Thoracic aorta (tissue), 2 donors: ENCODE data around the gene PDE4D. TPM values are rescaled to one million over a fixed set of nuclear protein-coding genes. Genes with fewer than 3 reads are reported as not detected.

Source experiments
- ATAC-seq: fragments of 150-250 bp; one replicate; pipeline ENCODE4 v1.8.0; 2017; ENCODE audit warnings: low read depth; ENCODE audit not compliant: insufficient number of reproducible peaks, low FRiP score
- DNase-seq: peaks from one replicate; pipeline ENCODE4 v3.0.0-alpha.2; 2020; ENCODE audit warnings: low spot score
- H3K27ac ChIP-seq, 2 donors: fragments of 200-600 bp; sonication (generic); 1 replicate in 1 of 2; 2 replicates in 1 of 2; pipeline ENCODE4 v1.5.1; 2016; ENCODE audit warnings: mild to moderate bottlenecking in 2 of 2, moderate library complexity in 2 of 2
- H3K27me3 ChIP-seq: fragments of 200-600 bp; sonication (generic); replicated peaks from 2 replicates; pipeline ENCODE4 v1.6.0; 2016; ENCODE audit warnings: mild to moderate bottlenecking; ENCODE audit not compliant: insufficient read depth
- H3K36me3 ChIP-seq: fragments of 200-600 bp; sonication (generic); one replicate; pipeline ENCODE4 v1.5.1; 2016
- H3K4me1 ChIP-seq, 2 donors: fragments of 200-600 bp; sonication (generic); 1 replicate in 1 of 2; 2 replicates in 1 of 2; pipeline versions ENCODE4 v1.5.1 to v1.6.0; 2016; ENCODE audit warnings: low read depth in 2 of 2, mild to moderate bottlenecking in 1 of 2; ENCODE audit not compliant: control insufficient read depth in 1 of 2
- H3K4me3 ChIP-seq: fragments of 200-600 bp; sonication (generic); 2 replicates; pipeline ENCODE4 v1.5.1; 2016; ENCODE audit warnings: mild to moderate bottlenecking
- H3K9me3 ChIP-seq: fragments of 200-600 bp; sonication (generic); 2 replicates; pipeline ENCODE4 v1.5.1; 2016
- total RNA-seq, 2 donors: library from RNA; depleted of rRNA; stranded (reverse); fragments of >200 nt; gene quantifications; one replicate each; pipeline versions ENCODE4 v1.1.0 to v1.2.3, GENCODE V29; 2016
- TF ChIP-seq, protein P1 (sequence below): fragments of 200-600 bp; sonication (generic); IDR thresholded peaks from one replicate; pipeline ENCODE4 v1.5.1; 2019; ENCODE audit warnings: antibody characterized with exemption

The PDE4D gene
- total RNA-seq, 2 donors from 2014 or later: 34.0 to 85.8 TPM

DNA sequence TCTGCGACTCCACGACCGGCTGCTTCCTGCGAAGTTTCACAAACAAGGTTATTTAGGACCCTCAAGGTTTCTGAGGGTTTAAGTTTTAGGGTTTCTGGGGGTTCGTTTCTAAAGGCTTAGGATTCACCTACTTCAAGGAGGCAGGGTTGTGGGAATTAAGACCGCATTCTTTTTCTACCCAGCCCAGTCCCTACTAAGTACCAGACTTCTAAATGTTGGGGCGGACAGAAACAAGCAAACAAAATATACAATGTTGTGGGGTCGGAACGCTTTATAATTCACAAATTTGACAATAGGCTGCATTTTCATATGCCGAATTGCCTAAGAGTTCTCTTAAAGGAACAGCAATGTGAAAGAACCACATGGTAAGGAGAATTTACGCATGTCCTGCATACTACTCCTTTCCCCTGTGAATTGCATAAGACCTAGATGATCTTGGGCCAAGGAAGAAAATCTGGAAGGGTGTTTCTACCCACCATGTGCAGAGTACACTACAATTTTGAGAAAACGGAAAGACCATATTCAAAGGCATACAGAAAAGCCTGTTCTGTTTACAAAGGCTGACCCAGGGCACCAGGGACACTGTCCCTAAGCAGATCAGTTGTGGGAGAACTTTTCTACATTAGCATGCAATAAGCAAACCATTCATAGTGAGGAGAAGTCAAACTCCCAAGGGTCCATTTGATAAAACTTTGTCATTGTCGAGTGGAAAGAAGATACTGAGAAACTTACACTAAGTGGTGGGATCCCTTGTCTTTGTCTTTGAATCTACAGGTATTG, 853.3 kb downstream of the PDE4D start:
- Histone ChIP-seq H3K27me3 (no peaks in the 10 kb centered on the region), H3K4me3 (peak overlapping the region; percentile 74), H3K9me3 (no peaks in the 10 kb centered on the region), H3K36me3 (no peaks in the 10 kb centered on the region), H3K27ac (peak overlapping the region; percentile 38 to 41), H3K4me1 (peaks cover 10 to 33% of the 10 kb centered on the region in 2 donors)
- no peak for ATAC-seq
- TF ChIP-seq, protein P1, sequence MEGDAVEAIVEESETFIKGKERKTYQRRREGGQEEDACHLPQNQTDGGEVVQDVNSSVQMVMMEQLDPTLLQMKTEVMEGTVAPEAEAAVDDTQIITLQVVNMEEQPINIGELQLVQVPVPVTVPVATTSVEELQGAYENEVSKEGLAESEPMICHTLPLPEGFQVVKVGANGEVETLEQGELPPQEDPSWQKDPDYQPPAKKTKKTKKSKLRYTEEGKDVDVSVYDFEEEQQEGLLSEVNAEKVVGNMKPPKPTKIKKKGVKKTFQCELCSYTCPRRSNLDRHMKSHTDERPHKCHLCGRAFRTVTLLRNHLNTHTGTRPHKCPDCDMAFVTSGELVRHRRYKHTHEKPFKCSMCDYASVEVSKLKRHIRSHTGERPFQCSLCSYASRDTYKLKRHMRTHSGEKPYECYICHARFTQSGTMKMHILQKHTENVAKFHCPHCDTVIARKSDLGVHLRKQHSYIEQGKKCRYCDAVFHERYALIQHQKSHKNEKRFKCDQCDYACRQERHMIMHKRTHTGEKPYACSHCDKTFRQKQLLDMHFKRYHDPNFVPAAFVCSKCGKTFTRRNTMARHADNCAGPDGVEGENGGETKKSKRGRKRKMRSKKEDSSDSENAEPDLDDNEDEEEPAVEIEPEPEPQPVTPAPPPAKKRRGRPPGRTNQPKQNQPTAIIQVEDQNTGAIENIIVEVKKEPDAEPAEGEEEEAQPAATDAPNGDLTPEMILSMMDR: no peak
- no peak for DNase-seq

- Histone ChIP-seq H3K27me3 (no peaks in the 10 kb centered on the region), H3K9me3 (no peaks in the 10 kb centered on the region), H3K4me1 (peaks cover 10 to 33% of the 10 kb centered on the region in 2 donors), H3K36me3 (no peaks in the 10 kb centered on the region), H3K4me3 (peak overlapping the region; percentile 74), H3K27ac (peak overlapping the region; percentile 38 to 41)
- DNase-seq: peak; percentile 39
- TF ChIP-seq, protein P1: no peak
- ATAC-seq: peak; percentile 46
Observed at GRCh38 chr5:59039296-59040023, 854.1 kb downstream of the PDE4D start.

- H3K27me3 ChIP-seq: no peaks in the 10 kb centered on the region
- no peaks in the 10 kb centered on the region for H3K9me3 ChIP-seq
- H3K36me3 ChIP-seq: no peaks in the 10 kb centered on the region
- peak overlapping the region; percentile 74 for H3K4me3 ChIP-seq
- ATAC-seq: no peak
- H3K4me1 ChIP-seq: peaks cover 10 to 33% of the 10 kb centered on the region in 2 donors
- DNase-seq: no peak
- peak overlapping the region; percentile 38 to 41 for H3K27ac ChIP-seq
- TF ChIP-seq, protein P1: no peak
Observed at GRCh38 chr5:59038798-59039295, 854.7 kb downstream of the PDE4D start.

DNA sequence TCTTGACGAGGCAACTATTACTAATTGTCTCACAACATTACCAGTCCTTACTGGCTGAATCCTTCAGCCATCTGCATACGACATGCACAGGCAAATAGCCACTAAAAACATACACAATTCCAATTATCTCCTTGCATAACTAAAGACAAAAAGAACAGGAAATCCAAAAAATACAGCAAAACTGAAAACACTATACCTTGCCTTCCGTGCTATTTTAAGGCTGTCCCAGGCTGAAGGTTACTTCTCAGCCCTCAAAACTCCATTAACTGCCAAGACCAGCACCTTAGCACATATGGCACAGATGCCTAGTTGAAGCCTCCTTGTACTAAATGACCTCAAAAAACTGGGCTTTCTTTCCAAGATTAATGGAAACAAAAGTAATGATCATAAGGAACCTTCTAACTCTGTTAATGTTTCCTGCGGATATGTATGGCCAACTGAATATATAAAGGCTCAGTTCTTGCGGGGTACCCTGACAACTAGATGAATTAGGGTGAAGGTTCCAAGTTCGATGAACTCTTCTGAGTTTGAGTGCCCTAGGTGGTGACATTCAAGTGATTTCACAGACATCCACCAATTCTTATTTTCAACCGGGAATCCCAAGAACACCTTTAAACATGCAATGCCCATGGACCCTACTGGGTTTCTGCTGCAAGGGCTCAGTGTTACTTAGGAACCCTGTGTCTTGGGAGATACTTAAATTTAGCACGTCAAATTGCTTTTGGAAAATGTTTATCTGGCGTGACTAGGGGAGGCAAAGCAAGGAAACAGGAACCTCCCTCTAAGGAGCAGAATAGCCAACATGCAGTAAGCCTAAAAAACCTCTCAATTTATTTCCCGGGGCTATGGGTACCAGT, 855.4 kb downstream of the PDE4D start:
- Histone ChIP-seq H3K9me3 (no peaks in the 10 kb centered on the region), H3K4me1 (peaks cover 10 to 33% of the 10 kb centered on the region in 2 donors), H3K27me3 (no peaks in the 10 kb centered on the region), H3K27ac (peak overlapping the region; percentile 38 to 41), H3K4me3 (peak overlapping the region; percentile 74), H3K36me3 (no peaks in the 10 kb centered on the region)
- DNase-seq (no peak), ATAC-seq (no peak)
- TF ChIP-seq, protein P1: no peak
